OCI-LY3 (cell line): ENCODE data around the gene NTRK1.
A peak's percentile ranks its signal among the peaks of the same experiment; 100 is the strongest.

Experiments used
- H2AFZ ChIP-seq: fragments of 200-600, 300-600 bp; shearing (Covaris generic); 2 replicates; pipeline ENCODE4 v1.6.0; 2014; ENCODE audit warnings: antibody characterized with exemption, low read depth, low read length
- H3K27ac ChIP-seq: fragments of 200-600, 300-600 bp; sonication (generic); 2 replicates; pipeline ENCODE4 v1.5.1; 2014; ENCODE audit warnings: mild to moderate bottlenecking, low read length, moderate library complexity, mixed read lengths
- H3K27me3 ChIP-seq: fragments of 200-600, 300-600 bp; sonication (generic); 2 replicates; pipeline ENCODE4 v1.6.1; 2014; ENCODE audit warnings: low read depth, low read length, mixed read lengths
- H3K36me3 ChIP-seq: fragments of 200-600, 300-600 bp; sonication (generic); replicated peaks from 2 replicates; pipeline ENCODE3; 2014; ENCODE audit warnings: low read depth, low read length, mixed read lengths
- H3K4me1 ChIP-seq: fragments of 300-600, 200-600 bp; sonication (generic); 2 replicates; pipeline ENCODE4 v1.6.1; 2014; ENCODE audit warnings: low read length, mixed read lengths
- H3K4me2 ChIP-seq: fragments of 200-600, 300-600 bp; sonication (generic); 2 replicates; pipeline ENCODE4 v1.6.1; 2014; ENCODE audit warnings: low read length, mixed read lengths
- H3K4me3 ChIP-seq: fragments of 300-600, 200-600 bp; sonication (generic); 2 replicates; pipeline ENCODE4 v1.5.1; 2014; ENCODE audit warnings: antibody characterized with exemption, mild to moderate bottlenecking, low read length, moderate library complexity
- H3K79me2 ChIP-seq: fragments of 300-600, 200-600 bp; shearing (Covaris generic); 2 replicates; pipeline ENCODE4 v1.6.1; 2014; ENCODE audit warnings: mild to moderate bottlenecking, low read length, mixed read lengths
- H3K9ac ChIP-seq: fragments of 300-600, 200-600 bp; shearing (Covaris generic); 2 replicates; pipeline ENCODE4 v1.6.0; 2014; ENCODE audit warnings: mild to moderate bottlenecking, low read length, moderate library complexity
- H3K9me3 ChIP-seq: fragments of 200-600, 300-600 bp; shearing (Covaris generic); 2 replicates; pipeline ENCODE4 v1.6.1; 2014; ENCODE audit warnings: low read length, mixed read lengths; ENCODE audit not compliant: insufficient read depth
- H4K20me1 ChIP-seq: fragments of 200-600, 300-600 bp; sonication (generic); 2 replicates; pipeline ENCODE4 v1.6.1; 2016; ENCODE audit warnings: low read length, mixed read lengths; ENCODE audit not compliant: insufficient read depth
- EZH2phosphoT487 ChIP-seq: fragments of 200-600 bp; shearing (Covaris generic); IDR thresholded peaks from 2 replicates; pipeline ENCODE4 v1.6.1; 2018; ENCODE audit warnings: antibody characterized with exemption, mixed run types, low read depth
- TF ChIP-seq, protein P1 (sequence below): fragments of 200-600, 300-600 bp; sonication (generic); IDR thresholded peaks from 2 replicates; pipeline ENCODE4 v1.5.1; 2014; ENCODE audit warnings: antibody characterized with exemption, low read length, low read depth

The NTRK1 gene

DNA sequence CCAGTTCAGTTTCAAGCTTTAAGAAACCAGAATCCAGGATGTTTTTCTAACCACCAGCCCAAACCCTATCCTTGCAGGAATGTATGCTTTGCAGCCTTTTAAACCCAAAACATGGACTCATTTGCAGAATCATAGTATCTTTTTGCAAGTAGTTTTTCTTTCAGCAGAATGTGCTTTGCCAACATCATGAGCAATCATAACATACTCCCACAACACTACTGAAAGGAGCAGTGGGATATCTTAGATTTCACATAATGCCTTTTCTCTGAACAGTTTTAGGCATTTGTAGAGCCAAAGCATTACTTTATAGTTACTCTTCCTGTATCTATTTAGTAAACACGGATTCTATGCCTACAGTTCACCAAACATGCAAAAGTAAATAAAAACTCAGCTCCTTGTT lies 34.0 kb upstream of the NTRK1 start:
- no peaks in the 10 kb centered on the region for H3K27me3 ChIP-seq
- no peak overlapping the region for H2AFZ ChIP-seq
- no peaks in the 10 kb centered on the region for H3K4me1 ChIP-seq

DNA sequence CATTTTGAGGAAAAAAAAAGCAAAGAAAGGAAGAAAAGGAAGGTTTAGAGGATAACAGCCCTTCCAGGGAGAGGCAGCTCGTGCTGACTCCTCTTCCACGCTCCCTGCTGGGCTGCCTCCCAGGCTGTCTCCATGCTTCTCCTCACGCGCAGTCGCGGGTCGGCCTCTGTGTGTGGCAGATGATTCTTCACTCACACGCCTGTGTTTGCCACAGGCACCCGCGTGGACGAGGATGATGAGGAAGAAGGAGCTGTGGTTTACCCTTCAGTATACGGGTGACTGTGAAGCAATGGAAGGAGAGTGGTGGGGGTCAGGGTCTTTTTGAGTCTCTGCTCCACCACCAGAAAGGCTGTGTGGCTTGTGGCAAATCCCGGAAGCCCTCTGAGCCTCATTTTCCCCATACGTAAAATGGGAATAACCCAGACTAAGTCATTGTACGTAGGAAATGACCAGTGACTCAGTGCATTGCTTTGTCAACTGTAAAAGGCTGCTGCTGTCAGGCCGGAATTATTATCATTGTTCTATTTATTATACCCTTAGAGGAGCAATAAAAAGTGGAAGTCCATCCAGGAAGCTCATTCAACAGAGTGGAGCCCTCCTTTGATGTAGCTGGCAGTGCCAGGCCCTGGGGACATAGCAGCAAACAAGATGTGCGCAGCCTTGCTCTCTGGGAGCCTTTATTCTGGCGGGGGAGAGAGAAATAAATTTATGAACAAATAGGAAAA lies 32.1 kb upstream of the NTRK1 start:
- Histone ChIP-seq H4K20me1 (no peaks in the 10 kb centered on the region), H3K27ac (no peak overlapping the region), H3K4me2 (no peak overlapping the region), H3K36me3 (no peaks in the 10 kb centered on the region), H3K4me1 (peaks cover 2% of the 10 kb centered on the region), H3K27me3 (no peaks in the 10 kb centered on the region), H3K4me3 (no peak overlapping the region), H2AFZ (no peak overlapping the region), H3K9ac (no peak overlapping the region), H3K9me3 (no peaks in the 10 kb centered on the region), H3K79me2 (no peaks in the 10 kb centered on the region)
- TF ChIP-seq, protein P1, sequence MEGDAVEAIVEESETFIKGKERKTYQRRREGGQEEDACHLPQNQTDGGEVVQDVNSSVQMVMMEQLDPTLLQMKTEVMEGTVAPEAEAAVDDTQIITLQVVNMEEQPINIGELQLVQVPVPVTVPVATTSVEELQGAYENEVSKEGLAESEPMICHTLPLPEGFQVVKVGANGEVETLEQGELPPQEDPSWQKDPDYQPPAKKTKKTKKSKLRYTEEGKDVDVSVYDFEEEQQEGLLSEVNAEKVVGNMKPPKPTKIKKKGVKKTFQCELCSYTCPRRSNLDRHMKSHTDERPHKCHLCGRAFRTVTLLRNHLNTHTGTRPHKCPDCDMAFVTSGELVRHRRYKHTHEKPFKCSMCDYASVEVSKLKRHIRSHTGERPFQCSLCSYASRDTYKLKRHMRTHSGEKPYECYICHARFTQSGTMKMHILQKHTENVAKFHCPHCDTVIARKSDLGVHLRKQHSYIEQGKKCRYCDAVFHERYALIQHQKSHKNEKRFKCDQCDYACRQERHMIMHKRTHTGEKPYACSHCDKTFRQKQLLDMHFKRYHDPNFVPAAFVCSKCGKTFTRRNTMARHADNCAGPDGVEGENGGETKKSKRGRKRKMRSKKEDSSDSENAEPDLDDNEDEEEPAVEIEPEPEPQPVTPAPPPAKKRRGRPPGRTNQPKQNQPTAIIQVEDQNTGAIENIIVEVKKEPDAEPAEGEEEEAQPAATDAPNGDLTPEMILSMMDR, result no peak
- no peak for TF ChIP-seq EZH2phosphoT487

More for the DNA sequence above, 34.0 kb upstream of the NTRK1 start:
- Histone ChIP-seq H3K36me3 (no peaks in the 10 kb centered on the region), H3K27ac (no peak overlapping the region), H3K9me3 (no peaks in the 10 kb centered on the region), H4K20me1 (no peaks in the 10 kb centered on the region), H3K4me2 (no peak overlapping the region), H3K9ac (no peak overlapping the region), H3K4me3 (no peak overlapping the region), H3K79me2 (no peaks in the 10 kb centered on the region)
- no peak for TF ChIP-seq EZH2phosphoT487
- TF ChIP-seq, protein P1, result no peak

DNA sequence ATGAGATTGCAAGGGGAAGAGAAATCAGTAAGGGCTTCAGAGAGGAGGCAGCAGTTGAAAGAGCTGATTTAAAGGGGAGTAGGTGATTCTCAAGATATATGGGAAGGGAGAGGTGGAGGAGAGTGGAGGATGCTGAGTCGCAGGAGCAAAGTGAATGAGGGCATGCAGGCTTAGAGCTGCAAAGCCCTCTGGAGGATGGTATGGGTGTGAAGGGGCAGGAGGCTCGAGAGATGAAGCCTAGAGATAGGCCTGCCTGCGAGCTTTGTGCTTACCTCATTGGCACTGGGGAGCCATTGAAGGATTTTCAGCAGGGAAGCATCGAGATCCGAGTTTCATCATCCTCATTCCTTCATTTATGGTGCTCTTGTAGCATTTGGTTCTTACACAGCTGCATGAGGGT lies 28.2 kb upstream of the NTRK1 start:
- Histone ChIP-seq H3K36me3 (no peaks in the 10 kb centered on the region), H3K79me2 (no peaks in the 10 kb centered on the region), H3K9me3 (no peaks in the 10 kb centered on the region), H3K27me3 (no peaks in the 10 kb centered on the region), H3K27ac (no peak overlapping the region), H3K9ac (no peak overlapping the region), H4K20me1 (no peaks in the 10 kb centered on the region), H2AFZ (no peak overlapping the region), H3K4me3 (no peak overlapping the region), H3K4me1 (peaks cover 41% of the 10 kb centered on the region), H3K4me2 (no peak overlapping the region)
- no peak for TF ChIP-seq EZH2phosphoT487
- TF ChIP-seq, protein P1, result no peak

DNA sequence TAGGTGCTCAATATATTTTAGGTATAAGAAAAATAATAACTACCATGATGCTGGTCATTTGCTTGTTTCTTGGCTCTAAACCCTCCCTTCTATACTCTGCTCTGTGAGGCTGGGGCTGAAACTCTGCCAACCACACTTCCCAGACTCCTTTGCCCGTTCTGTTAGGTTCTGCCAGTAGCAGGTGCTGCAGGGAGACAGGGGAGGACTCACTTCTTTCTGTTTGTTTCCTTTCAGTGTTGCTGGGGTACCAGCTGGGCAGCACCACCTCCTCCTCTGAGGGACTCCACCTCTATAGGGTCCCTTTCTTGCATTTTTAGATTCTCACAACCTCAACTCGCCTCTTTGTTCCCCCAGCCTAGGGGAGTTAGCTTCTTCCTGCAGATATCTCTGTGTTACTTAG lies 27.1 kb upstream of the NTRK1 start:
- H3K9ac ChIP-seq, result no peak overlapping the region
- H4K20me1 ChIP-seq, result no peaks in the 10 kb centered on the region
- no peak overlapping the region for H2AFZ ChIP-seq
- no peaks in the 10 kb centered on the region for H3K9me3 ChIP-seq
- H3K27me3 ChIP-seq, result no peaks in the 10 kb centered on the region
- TF ChIP-seq EZH2phosphoT487, result no peak
- TF ChIP-seq, protein P1, result no peak
- H3K27ac ChIP-seq, result no peak overlapping the region
- H3K4me2 ChIP-seq, result peak overlapping the region; percentile 17; the same call in 1 of the 2 replicates
- no peaks in the 10 kb centered on the region for H3K36me3 ChIP-seq
- no peak overlapping the region for H3K4me3 ChIP-seq
- no peaks in the 10 kb centered on the region for H3K79me2 ChIP-seq
- H3K4me1 ChIP-seq, result peaks cover 47% of the 10 kb centered on the region
